RPMI8226 (cell line): ENCODE measurements around the gene STRA6.
A peak's percentile ranks its signal among the peaks of the same experiment; 100 is the strongest.

Experiments used
- DNase-seq: peaks from one replicate; pipeline ENCODE4 v3.0.0-alpha.2; 2015

STRA6 gene, protein sequence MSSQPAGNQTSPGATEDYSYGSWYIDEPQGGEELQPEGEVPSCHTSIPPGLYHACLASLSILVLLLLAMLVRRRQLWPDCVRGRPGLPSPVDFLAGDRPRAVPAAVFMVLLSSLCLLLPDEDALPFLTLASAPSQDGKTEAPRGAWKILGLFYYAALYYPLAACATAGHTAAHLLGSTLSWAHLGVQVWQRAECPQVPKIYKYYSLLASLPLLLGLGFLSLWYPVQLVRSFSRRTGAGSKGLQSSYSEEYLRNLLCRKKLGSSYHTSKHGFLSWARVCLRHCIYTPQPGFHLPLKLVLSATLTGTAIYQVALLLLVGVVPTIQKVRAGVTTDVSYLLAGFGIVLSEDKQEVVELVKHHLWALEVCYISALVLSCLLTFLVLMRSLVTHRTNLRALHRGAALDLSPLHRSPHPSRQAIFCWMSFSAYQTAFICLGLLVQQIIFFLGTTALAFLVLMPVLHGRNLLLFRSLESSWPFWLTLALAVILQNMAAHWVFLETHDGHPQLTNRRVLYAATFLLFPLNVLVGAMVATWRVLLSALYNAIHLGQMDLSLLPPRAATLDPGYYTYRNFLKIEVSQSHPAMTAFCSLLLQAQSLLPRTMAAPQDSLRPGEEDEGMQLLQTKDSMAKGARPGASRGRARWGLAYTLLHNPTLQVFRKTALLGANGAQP

DNA sequence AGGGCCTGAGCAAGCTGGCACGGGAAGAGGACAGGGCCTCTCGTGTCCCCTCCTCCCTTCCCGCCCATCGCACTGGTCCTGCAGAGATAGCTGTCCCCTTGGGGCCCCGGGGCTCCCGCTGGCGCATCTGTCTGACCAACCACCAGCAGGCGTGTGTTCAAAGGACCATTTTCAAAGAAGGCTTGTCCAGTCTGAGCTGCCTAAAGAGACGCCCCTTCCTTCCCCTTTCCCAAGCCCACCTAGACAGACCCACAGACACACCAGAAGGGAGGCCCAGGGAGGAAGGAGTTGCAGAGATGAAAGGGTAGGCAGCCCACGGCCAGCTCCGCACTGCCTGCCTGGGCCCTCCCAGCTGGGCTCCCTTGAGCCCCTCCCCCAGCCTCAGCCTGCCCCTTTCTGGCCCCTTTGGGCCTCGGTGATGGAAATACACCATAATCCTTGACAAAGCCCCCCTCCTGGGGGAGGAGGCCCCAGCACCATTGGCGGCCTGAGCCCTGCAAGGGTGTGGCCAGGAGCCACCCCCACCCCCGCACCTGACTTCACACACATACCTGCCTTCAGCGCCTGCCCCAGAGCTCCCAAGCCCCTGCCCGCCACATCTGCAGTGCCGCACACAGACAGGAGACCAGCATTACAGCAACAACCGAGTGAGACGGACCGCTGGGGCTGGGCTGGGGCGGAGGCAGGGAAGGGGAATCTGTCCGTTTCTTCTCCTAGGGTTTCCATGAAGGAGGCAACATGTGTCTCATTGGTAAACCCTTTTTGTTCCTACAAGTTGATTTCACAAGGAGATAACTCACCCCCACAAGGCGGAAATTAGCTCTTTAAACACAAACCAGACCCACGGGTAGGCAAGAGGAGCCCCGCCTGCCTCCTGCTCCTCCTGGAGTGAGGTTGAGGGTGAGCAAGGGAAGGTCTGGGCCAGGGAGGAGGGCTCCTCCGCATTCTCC, at the start of gene STRA6:
Gene STRA6, minus strand, starts transcription at position 336 of the 950 bp plus-strand sequence. CDS start 520 bp downstream, outside the sequence.
- DNase-seq, result peak; percentile 32

DNA sequence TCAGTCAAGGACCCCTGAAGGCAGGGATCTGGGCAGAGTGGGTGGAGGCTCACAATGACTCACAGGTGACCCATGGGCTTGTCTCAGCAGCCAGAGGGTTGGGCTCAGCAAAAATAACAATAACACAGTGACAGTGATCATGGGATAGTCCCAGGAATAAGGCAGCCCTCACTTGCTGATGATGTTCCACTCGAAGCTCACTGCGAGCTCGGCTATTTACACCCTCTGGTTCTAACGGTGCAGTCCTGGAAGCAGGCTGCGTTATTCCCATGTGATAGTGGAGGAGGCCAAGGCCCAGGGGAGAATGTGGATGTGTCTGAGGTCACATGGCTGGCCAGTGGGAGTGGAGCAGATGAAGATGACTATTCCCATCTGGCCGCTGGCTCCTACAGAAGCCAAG, 49.7 kb upstream of the STRA6 start:
- DNase-seq, result no peak

DNA sequence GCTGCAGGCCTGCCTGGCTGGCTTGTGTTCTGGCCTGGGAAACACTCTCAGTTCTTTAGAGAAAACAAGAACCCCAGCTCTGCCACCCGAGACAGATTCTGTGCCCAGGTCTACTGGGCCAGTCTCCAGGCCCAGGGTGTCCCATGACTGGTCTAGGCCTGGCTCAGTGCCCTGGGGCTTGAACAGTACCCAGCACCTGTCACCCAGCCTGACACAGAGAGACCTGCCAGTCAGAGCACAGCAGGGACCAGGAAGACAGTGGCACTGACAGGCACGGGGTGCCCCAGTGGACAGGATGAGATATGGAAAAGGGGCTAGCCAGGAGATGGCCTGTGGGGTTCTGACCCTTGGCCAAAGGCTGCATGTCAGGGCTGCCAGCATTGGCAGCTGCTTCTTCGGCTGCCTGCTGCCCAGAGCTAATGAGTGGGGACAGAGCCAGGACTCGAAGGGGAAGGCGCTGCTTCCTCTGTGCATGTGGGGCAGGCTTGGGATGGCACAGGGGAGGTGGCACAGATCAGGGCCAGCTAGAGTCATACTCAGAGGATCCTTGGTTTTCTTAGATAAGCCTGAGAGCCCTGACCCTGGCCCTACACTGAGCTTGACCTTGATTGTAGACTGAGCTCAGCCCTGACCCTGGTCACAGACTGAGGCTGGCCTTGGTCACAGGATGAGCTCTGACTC, 48.7 kb upstream of the STRA6 start:
- DNase-seq, result peak; percentile 28

DNA sequence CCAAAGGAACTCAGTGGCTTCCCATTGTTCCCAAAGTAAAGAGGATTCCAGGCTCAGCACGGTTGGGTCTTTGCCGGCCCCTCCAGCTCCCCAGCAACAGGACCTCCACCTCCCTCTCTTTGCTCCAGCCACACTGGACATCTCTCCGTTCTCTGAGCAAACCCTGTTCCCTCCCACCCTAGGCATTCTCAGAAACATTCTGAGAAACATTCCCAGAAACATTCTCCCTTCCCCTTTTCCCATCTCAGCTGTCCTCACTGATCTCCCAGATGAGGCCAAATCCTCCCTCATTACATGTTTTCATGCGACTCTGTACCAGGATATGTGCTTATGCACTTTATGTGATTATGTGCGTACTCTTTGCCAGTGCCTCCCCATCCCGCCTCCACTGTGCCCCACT, 47.7 kb upstream of the STRA6 start:
- DNase-seq, result no peak

DNA sequence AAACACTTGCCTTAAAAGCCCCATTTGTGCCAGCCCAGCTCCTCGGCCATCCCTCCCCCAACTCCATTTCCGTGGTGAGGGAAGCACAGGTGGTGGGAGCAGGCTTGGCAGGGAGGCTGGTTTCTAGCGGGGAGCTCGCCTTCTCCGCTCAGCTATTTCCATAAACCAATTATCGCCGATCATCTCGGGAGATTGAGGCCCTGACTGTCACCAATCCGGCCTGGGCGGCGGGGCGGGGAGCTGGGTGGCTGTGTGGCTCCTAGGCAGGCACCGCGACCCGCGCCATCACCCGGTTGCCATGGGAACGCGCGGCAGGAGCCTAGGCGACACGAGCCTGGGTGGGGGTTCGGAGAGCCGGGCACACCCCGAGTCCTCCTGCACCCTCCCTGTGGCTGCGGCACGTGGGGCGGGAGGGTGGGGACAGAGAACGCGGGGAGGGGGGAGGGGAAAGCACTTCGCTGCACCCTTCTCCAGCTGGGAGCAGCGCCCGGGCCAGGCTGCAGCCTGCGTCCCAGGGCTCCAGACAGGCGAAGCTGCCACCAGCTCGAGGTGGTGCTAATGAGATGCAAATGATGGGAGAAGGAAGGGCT, 42.9 kb upstream of the STRA6 start:
- peak; percentile 54 for DNase-seq

DNA sequence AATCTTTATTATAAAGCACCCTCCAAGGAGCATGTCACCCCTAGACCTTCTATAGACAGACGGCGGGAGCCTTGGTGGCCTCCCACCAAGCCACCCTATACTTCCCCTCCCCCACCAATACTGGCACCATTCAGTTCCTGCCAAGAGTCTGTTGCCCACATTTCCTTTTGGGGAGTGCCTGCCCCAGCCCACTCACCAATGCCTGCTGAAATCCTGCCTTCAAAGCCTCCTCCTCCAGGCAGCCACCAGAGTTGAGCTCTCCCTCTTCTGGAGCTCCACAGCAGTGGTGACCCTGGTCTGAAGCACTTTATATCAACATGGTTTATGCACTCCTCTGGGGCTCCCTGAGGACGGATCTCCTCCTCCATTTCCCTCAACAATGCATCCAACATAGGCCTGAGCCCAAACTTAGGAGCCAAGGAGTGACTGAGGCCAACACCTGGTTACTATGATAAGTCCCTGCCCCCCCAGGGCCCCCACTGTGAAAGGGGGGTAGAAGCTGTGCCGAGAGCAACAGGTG, 42.3 kb upstream of the STRA6 start:
- DNase-seq, result no peak

DNA sequence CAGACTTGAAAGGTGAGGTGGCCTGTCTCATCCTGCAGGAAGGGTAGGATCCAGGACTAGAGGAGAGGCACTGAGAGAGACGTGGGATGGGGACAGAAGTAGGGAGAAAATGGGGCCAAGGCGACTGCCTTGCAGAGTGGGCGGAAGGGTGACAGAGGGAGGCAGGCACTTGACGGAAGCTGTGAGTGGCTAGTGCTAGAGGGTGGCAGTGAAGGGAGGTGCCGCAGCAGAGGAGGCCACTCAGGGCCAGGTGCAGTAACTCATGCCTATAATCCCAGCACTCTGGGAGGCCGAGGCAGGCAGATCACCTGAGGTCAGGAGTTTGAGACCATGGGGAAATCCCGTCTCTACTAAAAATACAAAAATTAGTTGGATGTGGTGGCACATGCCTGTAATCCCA, 40.8 kb upstream of the STRA6 start:
- DNase-seq, result no peak

DNA sequence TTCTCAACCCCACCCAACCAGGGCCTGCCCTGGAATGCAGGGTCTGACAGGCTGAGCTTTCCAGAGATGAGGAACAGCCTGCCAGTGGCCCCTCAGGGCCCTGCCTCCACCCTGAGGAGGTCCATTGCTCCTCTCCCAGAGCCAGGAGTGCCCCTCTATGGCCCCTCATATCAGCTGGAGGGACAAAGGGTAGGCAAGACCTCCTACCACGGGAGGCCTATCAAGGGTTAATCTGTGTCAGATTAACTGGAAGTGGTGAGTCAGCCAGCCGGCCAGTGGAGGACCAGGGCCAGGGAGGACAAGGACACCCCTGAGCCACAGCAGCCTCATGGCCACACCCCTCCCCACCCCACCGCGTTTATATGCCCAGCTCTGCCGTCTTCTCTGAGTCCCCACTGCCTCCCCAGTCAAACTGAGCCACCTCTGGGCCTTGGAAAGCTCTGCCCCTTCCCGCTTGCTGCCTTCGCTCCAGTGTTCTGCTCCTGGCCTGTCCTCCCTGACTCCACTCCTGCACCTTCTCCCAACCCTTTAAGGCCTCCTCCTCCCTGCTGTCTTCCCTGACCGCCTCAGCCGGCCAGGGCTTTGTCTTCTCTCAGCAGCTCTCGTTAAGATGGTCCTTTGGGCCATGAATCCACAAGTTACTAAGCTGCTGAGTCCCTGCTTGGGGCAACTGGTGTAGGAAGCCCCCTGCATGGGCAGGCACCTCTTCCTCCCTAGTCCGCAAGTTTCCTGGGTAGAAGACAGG, 40.0 kb upstream of the STRA6 start:
- no peak for DNase-seq

DNA sequence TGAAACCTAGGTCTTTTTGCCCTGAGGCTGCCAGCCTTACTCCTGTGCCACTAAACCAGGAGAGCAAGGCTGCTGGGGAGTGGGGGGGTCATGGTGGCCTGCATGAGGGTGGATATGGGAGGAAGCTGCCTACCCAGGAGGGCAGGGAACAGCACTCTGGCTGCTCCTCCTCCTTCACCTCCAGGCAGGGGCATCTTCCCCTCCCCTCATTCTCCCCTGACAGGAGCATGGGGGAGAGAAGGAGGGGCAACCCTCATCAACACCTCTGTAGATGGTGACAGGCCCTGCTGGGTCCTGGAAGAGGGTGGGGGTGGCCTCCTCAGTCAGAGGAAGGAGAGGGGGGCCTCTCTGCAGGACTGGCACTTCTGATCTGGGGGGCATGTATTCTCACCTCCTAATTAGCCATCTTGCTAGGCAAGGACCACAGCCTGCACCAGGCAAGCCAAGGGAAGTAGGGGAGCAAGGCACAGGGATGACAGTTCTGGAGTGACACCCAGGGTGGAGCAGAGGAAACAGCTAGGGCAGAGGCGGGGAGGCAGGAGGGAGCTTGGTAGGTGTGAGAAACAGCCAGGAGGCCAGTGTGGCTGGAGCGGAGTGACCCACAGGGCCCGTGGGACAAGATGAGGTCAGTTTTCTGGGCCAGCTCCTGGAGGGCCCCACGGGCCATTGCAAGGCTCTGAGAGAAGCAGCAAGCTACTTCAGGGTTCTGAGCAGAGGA, 38.5 kb upstream of the STRA6 start:
- DNase-seq, result no peak

DNA sequence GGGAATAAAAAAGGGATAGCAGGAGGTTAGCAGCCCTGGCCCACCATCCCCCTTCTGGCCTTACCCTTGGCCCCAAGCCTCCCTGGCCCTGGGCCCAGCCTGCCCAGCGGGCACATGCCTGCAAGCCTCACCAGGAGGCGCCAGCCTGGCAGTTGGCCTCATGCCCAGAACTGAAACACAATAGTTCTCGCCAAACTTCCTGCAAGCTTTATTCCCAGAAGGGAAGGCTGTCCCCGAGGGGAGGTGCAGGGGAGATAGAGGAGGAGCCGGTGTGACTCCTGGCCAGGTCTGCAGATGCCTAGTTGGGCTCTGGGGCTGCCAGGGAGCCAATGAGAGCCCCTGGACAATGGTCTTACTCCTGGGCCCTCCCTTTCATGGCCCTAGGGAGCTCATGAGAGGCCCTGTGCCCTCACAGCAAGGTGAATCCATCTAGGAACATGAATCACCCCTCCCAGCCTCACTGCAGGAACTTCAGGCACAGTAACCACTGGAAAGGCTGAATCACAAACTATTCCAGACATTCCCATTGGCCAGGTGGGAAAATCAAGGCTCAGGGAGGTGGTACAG, 37.5 kb upstream of the STRA6 start:
- peak; percentile 84 for DNase-seq

DNA sequence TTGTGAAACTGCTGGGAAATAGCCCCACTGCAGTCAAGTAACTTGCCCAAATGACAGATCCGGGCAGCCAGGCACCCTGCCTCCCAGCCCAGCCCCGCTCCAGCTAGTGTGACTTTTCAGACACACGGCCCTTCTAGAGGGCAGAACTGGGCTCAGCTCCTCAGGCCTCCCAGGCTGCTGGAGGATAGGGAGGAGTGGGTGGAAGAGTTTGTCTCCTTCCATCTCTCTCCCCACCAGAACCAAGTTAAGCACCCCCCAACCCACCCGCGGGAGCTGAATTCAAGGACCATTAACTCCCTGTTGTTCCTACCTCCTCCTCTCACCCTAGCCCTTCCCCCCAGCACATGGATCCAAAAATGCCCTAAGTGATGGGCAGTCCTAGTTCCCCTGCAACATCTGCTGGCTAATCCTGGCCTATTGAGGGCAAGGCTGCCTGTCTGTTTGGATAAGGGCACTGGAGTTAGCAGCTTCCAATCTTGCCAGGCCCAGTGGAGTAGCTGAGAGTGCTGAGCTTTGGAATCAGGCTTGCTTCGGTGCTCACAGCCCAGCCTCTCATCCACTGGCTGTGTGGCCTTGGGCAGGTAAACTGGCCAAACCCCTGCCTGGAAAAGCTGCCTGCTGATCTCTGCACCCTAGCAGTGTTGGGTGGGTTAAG, 36.6 kb upstream of the STRA6 start:
- DNase-seq, result no peak

DNA sequence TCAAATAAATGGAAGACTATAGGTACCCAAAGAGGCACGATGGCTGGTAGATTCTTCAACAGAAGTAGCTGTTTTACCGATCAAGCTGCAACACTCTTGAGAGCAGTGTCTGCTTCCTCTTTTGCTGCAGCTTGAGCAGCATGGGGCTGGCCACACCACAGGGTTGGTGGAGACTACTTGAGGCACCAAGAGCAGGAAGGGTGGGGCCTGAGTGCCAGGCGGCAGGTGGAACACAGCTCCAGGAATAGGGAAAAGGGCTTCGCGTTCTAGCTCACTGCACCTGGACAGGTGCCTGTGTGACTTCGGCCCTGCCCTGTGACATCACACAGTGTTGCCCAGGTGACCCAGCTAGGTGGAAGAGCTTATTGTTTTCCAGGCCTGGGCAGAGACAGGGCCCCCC, 33.4 kb upstream of the STRA6 start, which contains the start of gene CCDC33:
Gene CCDC33, plus strand, starts transcription at position 365 of the 400 bp plus-strand sequence. CDS start 394 bp downstream, outside the sequence.
- peak; percentile 75 for DNase-seq

DNA sequence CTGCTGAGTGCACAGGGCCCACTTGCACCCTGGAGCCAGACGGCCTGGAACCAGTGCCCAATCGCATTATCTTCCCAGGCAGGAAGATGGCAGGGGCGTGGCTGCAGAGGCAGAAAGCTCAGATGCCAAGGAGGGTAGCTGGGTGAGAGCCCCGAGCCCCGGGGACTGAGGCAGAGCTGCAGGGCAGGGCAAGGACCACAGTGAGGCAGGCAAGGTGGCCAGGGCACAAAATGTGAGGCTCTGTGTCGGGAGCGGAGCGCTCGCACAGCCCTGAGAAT, 31.9 kb upstream of the STRA6 start:
- no peak for DNase-seq

DNA sequence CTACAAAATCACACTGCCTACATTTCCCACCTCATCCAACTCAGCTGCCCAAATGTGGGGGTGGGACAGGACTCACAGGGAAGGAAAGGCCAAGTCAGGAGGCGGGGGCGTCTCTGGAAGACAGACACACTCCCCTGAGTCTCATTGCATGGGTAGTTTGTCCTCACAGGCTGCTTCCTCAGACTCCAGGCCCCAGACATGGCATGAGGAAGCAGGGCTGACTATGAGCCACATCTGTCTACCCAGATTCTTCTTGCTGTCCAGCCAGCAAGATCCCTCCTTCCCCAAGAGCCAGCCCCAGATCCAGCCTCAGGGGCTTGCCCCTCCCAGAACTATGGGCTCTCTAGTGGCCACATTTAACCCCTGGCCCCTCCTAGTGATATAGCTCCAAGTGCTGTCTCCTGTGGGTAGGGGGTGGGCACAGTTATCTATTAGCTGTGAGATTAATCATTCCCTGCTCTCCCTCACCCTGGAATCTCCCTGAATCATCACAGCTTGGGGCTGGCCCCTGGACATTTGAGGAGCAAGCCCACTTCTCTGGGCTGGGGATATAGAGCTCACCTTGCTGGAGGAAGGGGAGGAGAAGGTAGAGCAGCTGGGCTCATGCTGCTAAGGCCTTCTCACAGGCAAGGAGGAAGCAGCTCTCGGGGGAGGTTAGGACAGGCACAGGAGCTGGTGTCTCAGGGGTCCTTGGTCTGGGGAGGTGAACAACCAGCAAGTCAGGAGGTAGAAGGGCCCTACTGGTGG, 31.4 kb upstream of the STRA6 start:
- DNase-seq, result no peak

DNA sequence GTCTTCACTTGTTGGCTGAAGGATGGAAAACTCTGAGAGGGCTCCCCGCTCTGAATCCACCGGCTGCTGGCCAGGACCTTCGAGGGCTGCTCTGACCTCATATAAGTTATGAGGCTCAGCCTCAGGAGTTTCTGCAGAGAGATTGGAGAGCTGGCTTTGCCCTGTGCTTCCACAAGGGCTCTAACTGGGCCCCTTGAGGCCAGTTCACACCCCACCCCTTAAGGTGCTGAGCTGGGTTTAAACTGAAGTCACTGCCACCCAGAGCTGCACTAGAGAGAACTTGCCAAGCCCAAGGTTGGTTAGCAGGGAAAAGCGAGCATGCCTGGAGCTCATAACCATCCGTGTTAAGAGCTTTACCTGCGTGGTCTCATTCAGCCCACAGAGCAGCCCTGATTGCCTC, 30.8 kb upstream of the STRA6 start:
- no peak for DNase-seq

DNA sequence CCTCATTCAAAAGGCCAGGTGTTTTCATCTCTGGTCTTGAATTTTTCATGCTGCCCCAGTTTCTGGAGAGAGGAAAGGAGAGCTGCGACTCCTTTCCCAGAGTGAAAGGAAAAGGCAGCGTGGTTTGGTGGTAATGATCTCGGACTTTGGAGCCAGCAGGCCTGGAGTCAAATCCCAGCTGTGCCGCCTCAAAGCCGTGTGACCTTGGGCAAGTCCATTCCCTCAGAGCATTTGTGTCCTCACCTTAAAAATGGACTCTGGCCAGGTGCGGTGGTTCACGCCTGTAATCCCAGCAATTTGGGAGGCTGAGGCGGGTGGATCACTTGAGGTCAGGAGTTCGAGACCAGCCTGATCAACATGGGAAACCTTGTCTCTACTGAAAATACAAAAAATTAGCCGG, 28.9 kb upstream of the STRA6 start:
- DNase-seq, result no peak

DNA sequence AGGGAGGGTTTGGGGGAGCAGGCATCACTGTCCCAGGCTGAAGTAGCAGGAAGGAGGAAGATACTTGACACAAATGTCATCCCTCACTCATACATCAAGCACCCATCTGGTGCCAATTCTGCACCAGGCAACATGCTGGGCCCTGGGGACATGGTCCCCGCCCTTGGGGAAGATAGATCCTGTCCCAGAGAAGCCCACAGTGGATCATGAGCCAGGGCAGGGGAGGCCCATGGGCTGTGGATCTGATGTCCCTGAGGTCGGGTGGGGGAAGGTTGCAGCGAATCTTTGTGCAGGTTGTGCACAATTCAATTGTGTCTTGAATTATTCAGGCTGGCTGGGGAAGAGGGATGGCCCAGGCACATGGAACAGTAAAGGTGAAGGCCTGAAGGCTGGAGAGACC, 27.1 kb upstream of the STRA6 start:
- no peak for DNase-seq

DNA sequence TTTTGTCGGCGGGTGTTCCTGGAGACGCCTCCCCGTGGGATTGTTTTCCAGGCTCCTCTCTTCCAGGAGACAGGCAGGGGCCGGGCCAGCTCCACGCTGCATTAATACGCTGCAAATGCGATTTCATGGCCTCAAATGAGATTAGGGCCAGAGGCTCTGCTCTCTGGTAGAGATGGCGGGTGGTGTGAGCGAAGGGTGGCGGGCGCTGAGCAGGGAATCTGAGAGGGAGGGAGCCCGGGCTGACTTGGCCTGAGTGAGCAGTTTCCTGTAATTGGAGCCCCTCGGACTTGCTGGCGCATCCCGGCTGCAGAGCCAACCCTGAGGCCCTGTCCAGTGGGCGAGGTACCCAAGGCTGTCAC, 26.1 kb upstream of the STRA6 start:
- DNase-seq, result no peak
